ENCODE results near the gene OR4N5.
"Not testable (repeated sequence)": the region's sequence is repeated elsewhere in the genome, so short reads cannot be mapped to it uniquely, and the experiment has no call there.

Gene OR4N5

GRCh38 chr14:20169852-20170251, 31.2 kb downstream of the OR4N5 start:
- H3K23ac ChIP-seq (ENCODE audit: low read length in 2 of 2); H3K79me1 ChIP-seq (replicated peaks; ENCODE audit: low read length, poor library complexity, severe bottlenecking); DNase-seq; H3K18ac ChIP-seq (ENCODE audit: low read depth in 1 of 2, low read length in 2 of 2); H2BK12ac ChIP-seq (ENCODE audit: low read length in 2 of 2); H4K8ac ChIP-seq (ENCODE audit: low read length); H2AK5ac ChIP-seq (ENCODE audit: low read length, severe bottlenecking); H2AFZ ChIP-seq (ENCODE audit: low read depth, low read length); H2BK15ac ChIP-seq (ENCODE audit: low read depth, poor library complexity, severe bottlenecking); H3K4me3 ChIP-seq (ENCODE audit: insufficient read depth in 1 of 2, low read depth in 1 of 2, low read length in 2 of 2); H3K9ac ChIP-seq (ENCODE audit: low read length); H3K27ac ChIP-seq (ENCODE audit: low read length, poor library complexity, severe bottlenecking); H3K4me1 ChIP-seq (ENCODE audit: control insufficient read depth, insufficient read depth, low read depth, low read length); H3K36me3 ChIP-seq (ENCODE audit: control insufficient read depth in 1 of 2, insufficient read depth in 2 of 2, low read depth in 1 of 2, low read length in 2 of 2); H4K91ac ChIP-seq (ENCODE audit: low read length); H3K27me3 ChIP-seq (ENCODE audit: control insufficient read depth in 1 of 2, insufficient read depth in 1 of 2, low read length in 2 of 2); H3K14ac ChIP-seq (ENCODE audit: low read length in 2 of 2); H2BK120ac ChIP-seq (ENCODE audit: low read depth, low read length); H3K4ac ChIP-seq (ENCODE audit: low read depth in 1 of 2, low read length in 2 of 2); H3K4me2 ChIP-seq (ENCODE audit: low read length, poor library complexity, severe bottlenecking); H2BK5ac ChIP-seq (ENCODE audit: low read depth, low read length, poor library complexity, severe bottlenecking): not testable (repeated sequence)
- peaks cover 11% of the 10 kb centered on the region for H3K9me3 ChIP-seq (ENCODE audit: control insufficient read depth, low read length)

GRCh38 chr14:20174205-20174604, 35.6 kb downstream of the OR4N5 start:
- DNase-seq; H3K27ac ChIP-seq (ENCODE audit: low read length, poor library complexity, severe bottlenecking); H4K91ac ChIP-seq (ENCODE audit: low read length); H3K79me1 ChIP-seq (replicated peaks; ENCODE audit: low read length, poor library complexity, severe bottlenecking); H3K18ac ChIP-seq (ENCODE audit: low read depth in 1 of 2, low read length in 2 of 2); H2BK5ac ChIP-seq (ENCODE audit: low read depth, low read length, poor library complexity, severe bottlenecking); H2AK5ac ChIP-seq (ENCODE audit: low read length, severe bottlenecking); H3K4me3 ChIP-seq (ENCODE audit: insufficient read depth in 1 of 2, low read depth in 1 of 2, low read length in 2 of 2); H4K8ac ChIP-seq (ENCODE audit: low read length); H2AFZ ChIP-seq (ENCODE audit: low read depth, low read length); H3K9ac ChIP-seq (ENCODE audit: low read length); H3K27me3 ChIP-seq (ENCODE audit: control insufficient read depth in 1 of 2, insufficient read depth in 1 of 2, low read length in 2 of 2); H3K4me2 ChIP-seq (ENCODE audit: low read length, poor library complexity, severe bottlenecking); H3K36me3 ChIP-seq (ENCODE audit: control insufficient read depth in 1 of 2, insufficient read depth in 2 of 2, low read depth in 1 of 2, low read length in 2 of 2); H3K23ac ChIP-seq (ENCODE audit: low read length in 2 of 2); H3K4me1 ChIP-seq (ENCODE audit: control insufficient read depth, insufficient read depth, low read depth, low read length); H2BK12ac ChIP-seq (ENCODE audit: low read length in 2 of 2); H3K9me3 ChIP-seq (ENCODE audit: control insufficient read depth, low read length); H3K4ac ChIP-seq (ENCODE audit: low read depth in 1 of 2, low read length in 2 of 2); H3K14ac ChIP-seq (ENCODE audit: low read length in 2 of 2); H2BK15ac ChIP-seq (ENCODE audit: low read depth, poor library complexity, severe bottlenecking); H2BK120ac ChIP-seq (ENCODE audit: low read depth, low read length): not testable (repeated sequence)

DNA sequence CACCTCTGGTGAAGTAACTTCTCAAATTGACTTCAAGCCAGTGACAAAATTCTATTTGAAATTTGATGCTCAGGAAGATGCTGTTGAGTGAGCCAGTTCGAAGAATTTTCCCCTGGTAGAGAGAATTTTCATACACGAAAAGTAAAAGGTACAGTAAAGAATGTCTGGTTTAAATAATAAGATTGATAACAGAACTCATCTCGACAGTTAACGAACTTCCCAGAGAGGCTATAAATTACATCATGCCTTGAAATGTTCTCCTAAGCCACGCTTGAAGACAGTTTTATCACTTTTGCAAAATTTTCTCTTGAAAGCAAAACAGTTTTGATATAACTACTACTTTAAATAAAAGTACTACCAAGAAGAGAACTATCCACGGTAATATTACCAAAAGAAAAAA, 37.7 kb downstream of the OR4N5 start:
- no peak overlapping the region for H2BK120ac ChIP-seq (ENCODE audit: low read depth, low read length)
- H3K4me2 ChIP-seq (ENCODE audit: low read length, poor library complexity, severe bottlenecking) = no peak overlapping the region
- H3K79me1 ChIP-seq (replicated peaks; ENCODE audit: low read length, poor library complexity, severe bottlenecking) = no peaks in the 10 kb centered on the region
- H3K18ac ChIP-seq (ENCODE audit: low read depth in 1 of 2, low read length in 2 of 2) = no peak overlapping the region
- no peak overlapping the region for H3K4me3 ChIP-seq (ENCODE audit: insufficient read depth in 1 of 2, low read depth in 1 of 2, low read length in 2 of 2)
- H2AFZ ChIP-seq (ENCODE audit: low read depth, low read length) = no peak overlapping the region
- no peak overlapping the region for H3K27ac ChIP-seq (ENCODE audit: low read length, poor library complexity, severe bottlenecking)
- no peak overlapping the region for H2BK5ac ChIP-seq (ENCODE audit: low read depth, low read length, poor library complexity, severe bottlenecking)
- no peak overlapping the region for H3K14ac ChIP-seq (ENCODE audit: low read length in 2 of 2)
- H3K9me3 ChIP-seq (ENCODE audit: control insufficient read depth, low read length) = no peaks in the 10 kb centered on the region
- no peak overlapping the region for H3K23ac ChIP-seq (ENCODE audit: low read length in 2 of 2)
- H3K4me1 ChIP-seq (ENCODE audit: control insufficient read depth, insufficient read depth, low read depth, low read length) = no peaks in the 10 kb centered on the region
- H3K27me3 ChIP-seq (ENCODE audit: control insufficient read depth in 1 of 2, insufficient read depth in 1 of 2, low read length in 2 of 2) = no peaks in the 10 kb centered on the region
- no peaks in the 10 kb centered on the region for H3K36me3 ChIP-seq (ENCODE audit: control insufficient read depth in 1 of 2, insufficient read depth in 2 of 2, low read depth in 1 of 2, low read length in 2 of 2)
- DNase-seq = no peak
- no peak overlapping the region for H3K9ac ChIP-seq (ENCODE audit: low read length)
- no peak overlapping the region for H2BK12ac ChIP-seq (ENCODE audit: low read length in 2 of 2)
- no peak overlapping the region for H4K8ac ChIP-seq (ENCODE audit: low read length)
- H3K4ac ChIP-seq (ENCODE audit: low read depth in 1 of 2, low read length in 2 of 2) = no peak overlapping the region
- H4K91ac ChIP-seq (ENCODE audit: low read length) = no peak overlapping the region
- no peak overlapping the region for H2BK15ac ChIP-seq (ENCODE audit: low read depth, poor library complexity, severe bottlenecking)
- H2AK5ac ChIP-seq (ENCODE audit: low read length, severe bottlenecking) = no peak overlapping the region
- 50% methylated on average over 1 of the region's 6 CpGs for WGBS

DNA sequence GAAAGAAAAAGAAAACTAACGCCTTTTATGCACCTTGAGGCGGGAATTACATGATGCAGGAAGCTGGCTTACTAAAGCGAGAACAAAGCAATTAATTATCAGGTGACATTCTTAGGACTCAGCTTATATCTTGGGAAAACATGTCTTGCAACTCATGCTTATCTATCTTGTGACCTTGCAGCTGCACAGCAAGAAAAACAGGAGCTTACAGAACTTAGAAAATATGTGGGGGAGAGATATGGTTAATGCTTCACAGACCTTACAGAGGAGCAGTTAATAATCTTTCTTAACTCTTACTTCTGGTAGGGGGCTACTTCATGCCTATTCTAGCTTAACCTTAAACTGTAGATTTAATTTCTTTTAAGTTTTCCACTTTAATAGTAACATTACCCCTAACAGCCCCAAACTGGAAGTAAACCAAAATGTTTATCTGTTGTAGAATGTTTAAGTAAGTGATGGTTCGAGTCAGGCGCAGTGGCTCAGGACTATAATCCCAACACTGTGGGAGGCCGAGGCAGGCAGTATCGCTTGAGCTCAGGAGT, 38.9 kb downstream of the OR4N5 start:
- WGBS = 77% methylated on average over 3 of the region's 7 CpGs
- no peak overlapping the region for H2AK5ac ChIP-seq (ENCODE audit: low read length, severe bottlenecking)
- no peak overlapping the region for H2BK15ac ChIP-seq (ENCODE audit: low read depth, poor library complexity, severe bottlenecking)
- DNase-seq = no peak
- no peaks in the 10 kb centered on the region for H3K79me1 ChIP-seq (replicated peaks; ENCODE audit: low read length, poor library complexity, severe bottlenecking)
- no peak overlapping the region for H3K4me2 ChIP-seq (ENCODE audit: low read length, poor library complexity, severe bottlenecking)
- H3K18ac ChIP-seq (ENCODE audit: low read depth in 1 of 2, low read length in 2 of 2) = no peak overlapping the region
- no peak overlapping the region for H2AFZ ChIP-seq (ENCODE audit: low read depth, low read length)
- no peak overlapping the region for H3K4me3 ChIP-seq (ENCODE audit: insufficient read depth in 1 of 2, low read depth in 1 of 2, low read length in 2 of 2)
- no peak overlapping the region for H2BK5ac ChIP-seq (ENCODE audit: low read depth, low read length, poor library complexity, severe bottlenecking)
- H2BK120ac ChIP-seq (ENCODE audit: low read depth, low read length) = no peak overlapping the region
- no peak overlapping the region for H4K91ac ChIP-seq (ENCODE audit: low read length)
- H3K4me1 ChIP-seq (ENCODE audit: control insufficient read depth, insufficient read depth, low read depth, low read length) = no peaks in the 10 kb centered on the region
- no peak overlapping the region for H3K4ac ChIP-seq (ENCODE audit: low read depth in 1 of 2, low read length in 2 of 2)
- H3K27ac ChIP-seq (ENCODE audit: low read length, poor library complexity, severe bottlenecking) = no peak overlapping the region
- H3K14ac ChIP-seq (ENCODE audit: low read length in 2 of 2) = no peak overlapping the region
- H3K36me3 ChIP-seq (ENCODE audit: control insufficient read depth in 1 of 2, insufficient read depth in 2 of 2, low read depth in 1 of 2, low read length in 2 of 2) = no peaks in the 10 kb centered on the region
- no peaks in the 10 kb centered on the region for H3K27me3 ChIP-seq (ENCODE audit: control insufficient read depth in 1 of 2, insufficient read depth in 1 of 2, low read length in 2 of 2)
- H4K8ac ChIP-seq (ENCODE audit: low read length) = no peak overlapping the region
- H3K23ac ChIP-seq (ENCODE audit: low read length in 2 of 2) = no peak overlapping the region
- no peak overlapping the region for H2BK12ac ChIP-seq (ENCODE audit: low read length in 2 of 2)
- H3K9ac ChIP-seq (ENCODE audit: low read length) = no peak overlapping the region
- H3K9me3 ChIP-seq (ENCODE audit: control insufficient read depth, low read length) = no peaks in the 10 kb centered on the region

Measured in mesenchymal stem cell (in vitro differentiated cells and primary cell).